Thyroid gland (tissue), 4 donors: ENCODE data around the gene BANK1.

Experiments used
- CTCF ChIP-seq, 6 experiments: fragments of 200-600 bp in 3 of 6; fragments of 450-650 bp in 3 of 6; sonication (generic) in 3 of 6; IDR thresholded peaks; one replicate each; pipeline ENCODE4 v1.5.1; 2016 to 2019; ENCODE audit warnings: antibody characterized with exemption in 6 of 6, mild to moderate bottlenecking in 2 of 6, inconsistent platforms in 1 of 6, moderate library complexity in 1 of 6
- POLR2A ChIP-seq, 2 donors: fragments of 450-650 bp; IDR thresholded peaks; one replicate each; pipeline ENCODE4 v1.6.1; 2017; ENCODE audit warnings: antibody characterized with exemption in 2 of 2, mild to moderate bottlenecking in 2 of 2, moderate library complexity in 1 of 2

GRCh38 chr4:101983835-101984234 lies 193.3 kb downstream of the BANK1 start:
- TF ChIP-seq POLR2A (IDR thresholded peaks at IDR 0.05) (no peak), CTCF (IDR thresholded peaks at IDR 0.05) (no peak)
